HG03095 (cell line): ENCODE data around the gene SMOC1.

Experiments
- ATAC-seq: cut with Tn5 transposase; IDR thresholded peaks from one replicate; pipeline ENCODE4 v1.9.1; 2021; ENCODE audit warnings: moderate library complexity; ENCODE audit not compliant: unreplicated experiment

The SMOC1 gene

GRCh38 chr14:69861025-69861569, 18.1 kb upstream of the SMOC1 start:
- no peak for ATAC-seq

- no peak for ATAC-seq
Observed at GRCh38 chr14:69863083-69863482, 16.1 kb upstream of the SMOC1 start.

- ATAC-seq: no peak
Observed at GRCh38 chr14:69865701-69866365, 13.4 kb upstream of the SMOC1 start.

GRCh38 chr14:69868363-69868963, 10.8 kb upstream of the SMOC1 start:
- no peak for ATAC-seq

- ATAC-seq: no peak
Observed at GRCh38 chr14:69870613-69871012, 8.6 kb upstream of the SMOC1 start.

GRCh38 chr14:69873877-69874780, 5.1 kb upstream of the SMOC1 start:
- no peak for ATAC-seq

- no peak for ATAC-seq
Observed at GRCh38 chr14:69876221-69876847, 2.9 kb upstream of the SMOC1 start.

- no peak for ATAC-seq
Observed at GRCh38 chr14:69876848-69877306, 2.3 kb upstream of the SMOC1 start.

- ATAC-seq: no peak
Observed at GRCh38 chr14:69877492-69877891, 1.7 kb upstream of the SMOC1 start.

- ATAC-seq: no peak
Observed at GRCh38 chr14:69878251-69878650, 965 bp upstream of the SMOC1 start.

GRCh38 chr14:69880044-69880487, 850 bp downstream of the SMOC1 start:
- ATAC-seq: no peak

GRCh38 chr14:69880893-69881292, 1.7 kb downstream of the SMOC1 start:
- no peak for ATAC-seq

- no peak for ATAC-seq
Observed at GRCh38 chr14:69882116-69882864, 3.1 kb downstream of the SMOC1 start.

GRCh38 chr14:69882915-69883314, 3.7 kb downstream of the SMOC1 start:
- no peak for ATAC-seq

- no peak for ATAC-seq
Observed at GRCh38 chr14:69886453-69887242, 7.4 kb downstream of the SMOC1 start.

GRCh38 chr14:69887740-69888657, 8.8 kb downstream of the SMOC1 start:
- ATAC-seq: no peak

GRCh38 chr14:69891422-69891821, 12.2 kb downstream of the SMOC1 start:
- no peak for ATAC-seq

GRCh38 chr14:69895109-69895508, 15.9 kb downstream of the SMOC1 start:
- no peak for ATAC-seq
